Caki2 (cell line): Measurements from ENCODE around the gene COL7A1. TPM values are rescaled to one million over a fixed set of nuclear protein-coding genes. Genes with fewer than 3 reads are reported as not detected.
"Not testable (repeated sequence)": the region's sequence is repeated elsewhere in the genome, so short reads cannot be mapped to it uniquely, and the experiment has no call there.

Experiments
- DNase-seq: peaks from one replicate; pipeline ENCODE4 v3.0.0-alpha.2; 2015; ENCODE audit warnings: low read depth
- in situ Hi-C: cut with HindIII; loops from 2 replicates; pipeline ENCODE4 v1.10.0; 2016; ENCODE audit warnings: low sequenced_read_pairs, low pct_unique_long_range_greater_than_20kb, mixed read lengths
- total RNA-seq: library from RNA; depleted of rRNA; stranded (reverse); fragments of >200 nt; shearing (Covaris generic); gene quantifications from 2 replicates; pipeline ENCODE4 v1.2.3, GENCODE V29; 2014; ENCODE audit warnings: low replicate concordance; rRNA removed

COL7A1 gene
- total RNA-seq, 1 experiment from 2014 or later = 84.9 TPM

DNA sequence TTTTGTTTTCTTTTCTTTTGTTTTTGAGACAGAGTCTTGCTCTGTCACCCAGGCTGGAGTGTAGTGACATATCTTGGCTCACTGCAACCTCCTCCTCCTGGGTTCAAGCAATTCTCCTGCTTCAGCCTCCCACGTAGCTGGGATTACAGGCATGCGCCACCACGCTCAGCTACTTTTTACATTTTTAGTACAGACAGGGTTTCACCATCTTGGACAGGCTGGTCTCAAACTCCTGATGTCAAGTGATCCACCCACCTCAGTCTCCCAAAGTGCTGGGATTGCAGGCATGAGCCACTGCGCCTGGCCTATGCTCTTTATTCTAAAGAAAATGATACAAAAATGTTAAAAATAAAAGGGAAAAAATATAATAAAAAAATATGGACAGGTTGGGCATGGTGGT is 64.4 kb downstream of the COL7A1 start:
- DNase-seq, in situ Hi-C loops: not testable (repeated sequence)

DNA sequence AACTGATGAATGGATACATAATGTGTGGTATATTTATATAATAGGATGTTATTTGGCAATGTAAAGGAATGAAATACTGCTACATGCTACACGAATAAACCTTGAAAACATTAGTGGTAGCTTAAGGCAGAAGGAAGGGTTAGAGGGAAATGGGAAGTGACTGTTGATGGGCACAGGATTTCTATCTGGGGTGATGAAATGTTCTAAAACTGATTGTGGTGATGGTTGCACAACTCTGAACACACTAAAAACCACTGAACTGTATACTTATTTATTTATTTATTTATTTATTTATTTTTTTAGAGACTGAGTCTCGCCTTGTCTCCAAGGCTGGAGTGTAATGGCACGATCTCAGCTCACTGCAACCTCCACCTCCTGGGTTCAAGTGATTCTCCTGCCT is 66.4 kb downstream of the COL7A1 start:
- in situ Hi-C loops = no loop called here
- DNase-seq = no peak

DNA sequence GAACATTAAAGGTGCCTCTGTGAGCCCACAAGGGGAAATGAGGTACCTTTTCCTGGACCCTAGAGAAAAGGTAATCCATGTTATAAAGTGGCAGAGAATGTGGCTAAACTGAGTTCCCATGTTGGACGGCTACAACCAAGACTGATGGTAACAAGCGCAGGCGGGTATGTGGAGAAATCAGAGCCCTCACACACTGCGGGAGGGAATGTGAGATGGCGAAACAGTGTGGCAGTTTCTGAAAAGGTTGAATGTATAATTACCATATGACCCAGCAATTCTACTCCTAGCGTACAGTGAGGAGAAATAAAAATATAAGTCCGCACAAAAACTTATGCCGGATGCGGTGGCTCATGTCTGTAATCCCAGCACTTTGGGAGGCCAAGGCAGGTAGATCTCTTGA is 67.1 kb downstream of the COL7A1 start:
- in situ Hi-C loops = no loop called here
- DNase-seq = no peak

- no peak for DNase-seq
Observed at GRCh38 chr3:48524970-48525369, 70.2 kb downstream of the COL7A1 start.

GRCh38 chr3:48521635-48522034 is 73.5 kb downstream of the COL7A1 start:
- in situ Hi-C loops = no loop called here
- DNase-seq = no peak

More at GRCh38 chr3:48524970-48525369, 70.2 kb downstream of the COL7A1 start:
- in situ Hi-C loops = no loop called here

DNA sequence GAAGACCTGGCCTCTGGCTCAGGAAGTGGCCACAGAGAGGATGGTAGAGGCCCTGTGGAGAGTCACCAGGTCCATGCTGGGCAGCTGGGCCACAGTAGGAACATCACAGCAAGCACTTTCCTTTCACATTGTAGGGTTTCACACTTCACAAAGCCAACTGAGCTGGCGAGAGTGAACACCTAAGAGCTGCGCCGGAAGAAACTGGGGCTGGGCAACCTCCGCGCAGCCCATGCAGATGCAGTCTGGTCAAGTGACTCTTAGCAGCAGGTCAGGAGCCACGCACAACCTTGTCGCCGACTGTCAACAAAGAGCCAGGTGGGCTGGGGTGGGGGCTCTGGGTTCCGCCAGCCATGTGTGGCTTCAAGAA is 75.9 kb downstream of the COL7A1 start:
- DNase-seq = no peak
- in situ Hi-C loops = no loop called here

DNA sequence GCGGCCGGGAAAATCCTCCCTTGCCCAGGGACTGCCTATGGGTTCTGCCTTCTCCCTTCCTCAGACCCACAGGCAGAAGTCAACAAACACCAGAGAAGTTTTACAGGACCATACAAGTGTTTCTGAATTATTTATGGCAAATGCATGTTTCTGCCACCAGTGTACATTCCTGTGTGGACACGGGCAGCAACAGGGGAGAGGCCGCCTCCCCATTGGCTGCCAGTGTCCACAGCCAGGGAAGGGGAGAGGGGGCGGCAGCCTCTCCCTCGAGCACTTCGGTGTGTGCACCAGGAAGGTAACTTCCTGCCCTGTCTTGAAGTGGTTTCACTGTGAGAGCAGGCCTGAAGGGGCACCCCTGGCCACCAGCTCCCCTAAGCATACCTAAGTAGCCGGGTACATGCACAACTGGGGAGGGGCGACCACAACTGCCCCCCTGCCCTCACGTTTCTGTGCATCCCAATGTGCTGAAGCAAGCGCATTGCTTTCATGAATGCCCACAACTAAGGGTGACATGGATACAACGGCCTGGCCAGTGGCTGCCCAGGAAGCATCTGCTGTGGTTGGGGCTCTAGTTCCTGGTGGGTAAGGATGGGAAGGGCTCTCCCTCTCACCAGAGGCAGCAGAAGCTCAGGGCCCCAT is 76.4 kb downstream of the COL7A1 start:
- in situ Hi-C loops = no loop called here
- DNase-seq = no peak

DNA sequence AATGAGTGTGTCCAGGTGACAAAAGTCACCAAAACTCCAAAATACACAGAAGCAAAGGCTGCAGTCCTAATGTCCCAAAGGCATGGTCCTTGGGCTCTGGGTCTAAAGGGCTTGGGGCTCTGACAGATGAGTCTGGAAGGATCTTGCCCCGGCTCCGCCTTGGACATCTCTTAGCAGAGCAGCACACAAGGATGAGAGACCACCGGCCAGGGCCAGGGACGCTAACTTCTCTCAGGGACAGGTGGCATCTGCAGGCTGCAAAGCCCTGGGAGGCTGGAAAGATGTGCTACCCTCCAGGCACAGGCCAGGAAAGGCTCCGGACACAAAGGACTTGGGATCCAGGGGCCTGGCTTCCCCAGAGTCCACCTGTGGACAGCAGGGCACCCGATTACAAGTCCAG is 77.1 kb downstream of the COL7A1 start:
- in situ Hi-C loops = no loop called here
- no peak for DNase-seq

DNA sequence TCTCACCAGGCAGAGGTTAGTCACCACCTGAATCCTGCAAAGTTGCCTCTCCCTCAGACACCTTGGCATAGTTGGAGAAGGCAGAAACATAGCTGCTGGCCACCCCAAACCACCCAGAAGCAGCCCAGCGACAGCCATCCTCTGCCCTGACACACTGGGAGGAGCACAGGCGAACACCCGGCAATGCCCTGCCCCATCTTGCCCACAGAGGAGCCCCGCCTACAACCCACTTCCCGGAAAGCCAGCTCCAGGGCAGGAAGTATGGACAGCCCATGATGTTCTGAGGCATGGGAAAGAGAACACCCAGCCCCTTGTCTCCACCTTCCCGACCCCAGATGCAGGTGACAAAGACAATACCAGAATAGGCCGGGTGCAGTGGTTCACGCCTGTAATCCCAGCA is 78.6 kb downstream of the COL7A1 start:
- in situ Hi-C loops = no loop called here
- no peak for DNase-seq

- in situ Hi-C loops = no loop called here
- no peak for DNase-seq
Observed at GRCh38 chr3:48514431-48515227, 80.5 kb downstream of the COL7A1 start.

Other genes starting within 250 kb of the COL7A1 start
- not detected in 2 replicates for gene FBXW12, start 223.1 kb downstream of the COL7A1 start, total RNA-seq
- 17.8 and 24.8 TPM in 2 replicates for gene PLXNB1, start 165.2 kb downstream of the COL7A1 start, total RNA-seq
- gene CCDC51, start 155.2 kb downstream of the COL7A1 start, total RNA-seq = 49.6 and 59.3 TPM in 2 replicates
- 418 and 765 TPM in 2 replicates for gene TMA7, start 155.1 kb downstream of the COL7A1 start, total RNA-seq
- 1.6 and 4.0 TPM in 2 replicates for gene ATRIP, start 148.6 kb downstream of the COL7A1 start, total RNA-seq
- 118 and 132 TPM in 2 replicates for gene SHISA5, start 91.2 kb downstream of the COL7A1 start, total RNA-seq
- gene PFKFB4, start 38.5 kb downstream of the COL7A1 start, total RNA-seq = 16.9 and 23.8 TPM in 2 replicates
- gene UCN2, start 31.5 kb downstream of the COL7A1 start, total RNA-seq = 0.52 and 1.2 TPM in 2 replicates
- gene UQCRC1, start 14.3 kb upstream of the COL7A1 start, total RNA-seq = 232 and 416 TPM in 2 replicates
- gene TMEM89, start 26.4 kb upstream of the COL7A1 start, total RNA-seq = not detected in 2 replicates
- gene SLC26A6, start 40.1 kb upstream of the COL7A1 start, total RNA-seq = 12.8 and 14.8 TPM in 2 replicates
- 2.1 and 3.6 TPM in 2 replicates for gene CELSR3, start 67.6 kb upstream of the COL7A1 start, total RNA-seq
- gene NCKIPSD, start 90.6 kb upstream of the COL7A1 start, total RNA-seq = 4.0 and 25.1 TPM in 2 replicates
- 26.4 and 50.8 TPM in 2 replicates for gene IP6K2, start 121.9 kb upstream of the COL7A1 start, total RNA-seq